D341Med (cell line): ENCODE data around the gene PSMA3.

Experiments
- DNase-seq: peaks from one replicate; pipeline ENCODE4 v3.0.0; 2012; ENCODE audit warnings: low spot score

The PSMA3 gene

GRCh38 chr14:58272588-58273372 lies 28.1 kb downstream of the PSMA3 start:
- DNase-seq = no peak

GRCh38 chr14:58274881-58275280 lies 30.2 kb downstream of the PSMA3 start:
- no peak for DNase-seq

- no peak for DNase-seq
These were observed 31.0 kb downstream of the PSMA3 start for GRCh38 chr14:58275527-58276190.

GRCh38 chr14:58276208-58276607 lies 31.6 kb downstream of the PSMA3 start:
- no peak for DNase-seq

- no peak for DNase-seq
These were observed 33.5 kb downstream of the PSMA3 start for GRCh38 chr14:58278177-58278576.

- DNase-seq = no peak
These were observed 36.5 kb downstream of the PSMA3 start for GRCh38 chr14:58280954-58281787.

GRCh38 chr14:58281969-58282368 lies 37.3 kb downstream of the PSMA3 start:
- no peak for DNase-seq

GRCh38 chr14:58282925-58283593 lies 38.4 kb downstream of the PSMA3 start:
- no peak for DNase-seq

GRCh38 chr14:58283730-58284129 lies 39.1 kb downstream of the PSMA3 start:
- no peak for DNase-seq

- no peak for DNase-seq
These were observed 40.5 kb downstream of the PSMA3 start for GRCh38 chr14:58285132-58285531.

- DNase-seq = no peak
These were observed 43.0 kb downstream of the PSMA3 start for GRCh38 chr14:58287607-58288042.

GRCh38 chr14:58288106-58288792 lies 43.6 kb downstream of the PSMA3 start:
- DNase-seq = no peak

GRCh38 chr14:58291646-58292045 lies 47.0 kb downstream of the PSMA3 start:
- DNase-seq = no peak

- no peak for DNase-seq
These were observed 47.5 kb downstream of the PSMA3 start for GRCh38 chr14:58292187-58292586.

- DNase-seq = no peak
These were observed 49.6 kb downstream of the PSMA3 start for GRCh38 chr14:58294201-58294600.

- no peak for DNase-seq
These were observed 52.1 kb downstream of the PSMA3 start for GRCh38 chr14:58296726-58297125.

GRCh38 chr14:58297412-58297761 lies 52.7 kb downstream of the PSMA3 start:
- no peak for DNase-seq

GRCh38 chr14:58297762-58298476 lies 53.3 kb downstream of the PSMA3 start:
- peak; percentile 94 for DNase-seq

GRCh38 chr14:58298477-58299400 lies 54.1 kb downstream of the PSMA3 start, which contains the start of gene ARID4A:
TSS of gene ARID4A (plus strand) at chr14:58298555. CDS start at chr14:58299855, 1,300 bp downstream.
- peak; percentile 75 for DNase-seq
